Kidney (tissue), 14 donors: ENCODE results near the gene OR11A1. TPM values are rescaled to one million over a fixed set of nuclear protein-coding genes. Genes with fewer than 3 reads are reported as not detected.

Experiments
- DNase-seq, 5 donors: peaks; one replicate each; pipeline ENCODE4 v3.0.0-alpha.2; 2013 to 2020
- FAIRE-seq: peaks from 2 replicates; lab custom pipeline; 2012; peaks lifted over from hg19 to GRCh38; lab: Jason Lieb, UNC
- H3K27ac ChIP-seq, 2 donors: one replicate each; pipeline ENCODE4 v1.7.0; 2013; ENCODE audit warnings: low read depth in 2 of 2, low read length in 2 of 2, inconsistent platforms in 1 of 2
- H3K27me3 ChIP-seq: one replicate; pipeline ENCODE4 v1.7.1; 2013; ENCODE audit warnings: low read length, inconsistent platforms; ENCODE audit not compliant: control insufficient read depth, insufficient read depth
- H3K36me3 ChIP-seq, 3 donors: one replicate each; pipeline versions ENCODE4 v1.7.0 to v1.7.1; 2013; ENCODE audit warnings: low read length in 3 of 3, control low read depth in 1 of 3, inconsistent platforms in 1 of 3; ENCODE audit not compliant: insufficient read depth in 3 of 3, control insufficient read depth in 2 of 3
- H3K4me1 ChIP-seq, 3 donors: one replicate each; pipeline versions ENCODE4 v1.7.0 to v1.7.1; 2013; ENCODE audit warnings: low read length in 3 of 3, inconsistent platforms in 1 of 3, low read depth in 1 of 3; ENCODE audit not compliant: control insufficient read depth in 2 of 3, insufficient read depth in 2 of 3
- H3K4me3 ChIP-seq, 3 donors: one replicate each; pipeline versions ENCODE4 v1.7.0 to v1.8.1; 2013; ENCODE audit warnings: low read length in 3 of 3, control low read depth in 1 of 3, inconsistent platforms in 1 of 3
- H3K9ac ChIP-seq, 3 donors: one replicate each; pipeline versions ENCODE4 v1.7.0 to v1.7.1; 2013; ENCODE audit warnings: low read length in 3 of 3, control low read depth in 1 of 3, inconsistent platforms in 1 of 3
- H3K9me3 ChIP-seq, 3 donors: one replicate each; pipeline versions ENCODE4 v1.7.0 to v1.7.1; 2013; ENCODE audit warnings: low read length in 3 of 3, control low read depth in 1 of 3, inconsistent platforms in 1 of 3; ENCODE audit not compliant: control insufficient read depth in 2 of 3, insufficient read depth in 1 of 3
- CTCF ChIP-seq: IDR thresholded peaks from 3 replicates; pipeline ENCODE4 v1.5.1; 2012; ENCODE audit warnings: mild to moderate bottlenecking, moderate library complexity, borderline replicate concordance; ENCODE audit not compliant: insufficient read depth; ENCODE audit errors: extremely low read depth
- intact Hi-C: fragments of 100-400 bp; cut with DNase I; formaldehyde crosslinking; loops from one replicate; pipeline ENCODE4 v1.11.1; 2022
- polyA plus RNA-seq: library from polyadenylated mRNA; stranded (reverse); fragments of 350-450 nt; fragmentation: Illumina TruSeq; extraction: RNeasy Lipid Tissue Mini Kit (QIAGEN cat#74804); gene quantifications from one replicate; pipeline ENCODE4 v1.2.3, GENCODE V29; 2014; ENCODE audit warnings: low read depth, low replicate concordance; ENCODE audit not compliant: insufficient read depth
- total RNA-seq: library from RNA; stranded (reverse); fragmentation: NEBNext Ultra II Directional; extraction: Animal tissue kit (Norgen Biotek cat#: 25700); gene quantifications from one replicate; pipeline ENCODE4 v1.2.1, GENCODE V29; 2021
- donor health status: control.
- donor health status: control.
- donor health status: control.
- donor health status: control.
- donor health status: control.
- donor health status: DM: yes; HTN: yes; CAD: no.
- donor health status: Normal renal cell carcinoma (clear cell type).

Gene OR11A1
- total and polyA plus RNA-seq, 2 donors from 2014 or later, result not detected

DNA sequence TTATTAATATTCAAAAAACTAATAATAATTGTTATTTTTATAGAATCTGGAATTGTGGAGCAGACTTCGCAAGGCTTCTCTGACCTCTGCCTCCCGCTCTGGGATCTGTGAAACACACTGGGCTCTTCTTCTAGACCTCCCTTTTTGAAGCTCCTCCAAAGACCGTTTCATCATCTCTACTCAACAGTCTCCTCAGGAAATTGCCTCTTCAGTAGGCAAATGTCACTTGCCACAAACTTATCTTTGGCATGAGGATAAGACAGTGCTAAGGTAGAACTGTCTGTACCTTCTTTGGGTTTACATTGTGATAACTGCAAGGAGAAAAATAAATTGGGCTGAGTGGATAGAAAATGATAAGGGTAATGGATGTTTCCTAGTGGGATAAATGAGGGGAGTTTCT is 33.2 kb upstream of the OR11A1 start:
- intact Hi-C loops, result no loop called here
- Histone ChIP-seq H3K9ac (no peak overlapping the region), H3K4me3 (no peak overlapping the region), H3K27ac (no peak overlapping the region), H3K4me1 (no peaks in the 10 kb centered on the region), H3K36me3 (no peaks in the 10 kb centered on the region), H3K9me3 (no peaks in the 10 kb centered on the region), H3K27me3 (no peaks in the 10 kb centered on the region)
- TF ChIP-seq CTCF, result no peak
- FAIRE-seq, result no peak
- DNase-seq, result no peak

- intact Hi-C loops, result no loop called here
- H3K9me3 ChIP-seq, result no peaks in the 10 kb centered on the region
- DNase-seq, result peak in 1 of 5 donors; percentile 5
- H3K27me3 ChIP-seq, result no peaks in the 10 kb centered on the region
- H3K36me3 ChIP-seq, result no peaks in the 10 kb centered on the region
- H3K27ac ChIP-seq, result no peak overlapping the region
- no peak for FAIRE-seq
- H3K4me3 ChIP-seq, result no peak overlapping the region
- TF ChIP-seq CTCF, result no peak
- no peaks in the 10 kb centered on the region for H3K4me1 ChIP-seq
- no peak overlapping the region for H3K9ac ChIP-seq
Observed at GRCh38 chr6:29489286-29489685, 32.4 kb upstream of the OR11A1 start.

DNA sequence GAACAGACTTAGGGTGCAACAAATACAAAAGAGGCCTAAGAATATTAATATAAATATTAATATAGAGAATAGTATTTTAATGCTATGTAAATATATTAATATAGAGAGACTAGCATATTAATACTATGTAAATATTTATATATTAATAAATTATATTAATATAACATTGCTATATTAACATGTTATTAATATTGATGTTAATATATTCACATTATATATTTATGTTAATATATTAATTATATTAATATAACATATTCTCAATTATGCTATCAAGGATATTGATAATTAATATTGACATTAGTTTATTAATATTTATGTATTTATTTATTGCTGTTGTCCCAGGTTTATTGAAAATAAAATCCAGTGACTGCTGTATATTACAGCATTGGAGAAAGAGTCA is 32.0 kb upstream of the OR11A1 start:
- FAIRE-seq, result peak; percentile 96
- TF ChIP-seq CTCF, result no peak
- no peaks in the 10 kb centered on the region for H3K27me3 ChIP-seq
- H3K9me3 ChIP-seq, result no peaks in the 10 kb centered on the region
- no peak overlapping the region for H3K9ac ChIP-seq
- DNase-seq, result no peak
- no peaks in the 10 kb centered on the region for H3K4me1 ChIP-seq
- no peak overlapping the region for H3K4me3 ChIP-seq
- intact Hi-C loops, result no loop called here
- no peaks in the 10 kb centered on the region for H3K36me3 ChIP-seq
- no peak overlapping the region for H3K27ac ChIP-seq

DNA sequence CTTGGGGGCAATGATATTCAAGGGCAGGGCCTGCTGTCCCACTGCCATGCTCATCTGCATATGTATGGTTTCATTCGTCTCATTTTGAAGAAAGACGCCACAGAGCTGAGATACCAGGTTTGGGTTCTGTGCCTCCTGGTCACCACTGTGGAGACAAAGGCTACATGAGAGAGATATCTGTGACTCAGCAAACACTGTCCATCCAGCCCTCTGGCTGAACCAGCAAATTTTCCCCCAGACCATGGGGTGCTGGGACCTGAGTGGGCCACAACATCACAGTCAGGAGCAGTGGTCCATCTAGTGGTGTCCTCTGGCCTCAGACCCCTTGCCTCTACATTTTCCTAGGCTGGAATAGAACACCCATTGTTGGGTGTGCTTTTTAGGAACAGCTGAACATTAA is 30.8 kb upstream of the OR11A1 start, which contains the start of gene MAS1L:
MAS1L (minus strand) TSS at position 297 of the 400 bp plus-strand sequence; CDS start at position 243, 54 bp downstream.
- DNase-seq, result no peak
- Histone ChIP-seq H3K36me3 (no peaks in the 10 kb centered on the region), H3K4me1 (no peaks in the 10 kb centered on the region), H3K9me3 (no peaks in the 10 kb centered on the region), H3K27ac (no peak within 1 kb of the TSS), H3K4me3 (no peak within 1 kb of the TSS), H3K27me3 (no peaks in the 10 kb centered on the region), H3K9ac (no peak within 1 kb of the TSS)
- intact Hi-C loops, result no loop called here
- FAIRE-seq, result no peak
- no peak for TF ChIP-seq CTCF
